Liver (tissue), 3 donors: ENCODE data around the gene GAB2.

ENCODE experiments used
- ATF3 ChIP-seq: IDR thresholded peaks from 2 replicates; pipeline ENCODE4 v1.6.1; 2016; ENCODE audit warnings: antibody characterized with exemption
- CTCF ChIP-seq: fragments of 150-350 bp; IDR thresholded peaks from 2 replicates; pipeline ENCODE4 v1.5.1; 2017; ENCODE audit warnings: improper control_type of control experiment, low read depth, low read length; ENCODE audit not compliant: missing input control
- FOXA1 ChIP-seq: IDR thresholded peaks from 2 replicates; pipeline ENCODE4 v1.6.1; 2016; ENCODE audit warnings: antibody characterized with exemption
- GABPA ChIP-seq, 2 donors: IDR thresholded peaks in 1 of 2; conservative IDR thresholded peaks in 1 of 2; 2 replicates each; pipeline ENCODE4 v1.6.1; 2016; ENCODE audit warnings: antibody characterized with exemption in 2 of 2, mild to moderate bottlenecking in 1 of 2, moderate library complexity in 1 of 2
- JUND ChIP-seq, 2 donors: IDR thresholded peaks; 2 replicates each; pipeline ENCODE4 v1.6.1; 2016; ENCODE audit warnings: antibody characterized with exemption in 2 of 2
- MAX ChIP-seq: IDR thresholded peaks from 2 replicates; pipeline ENCODE4 v1.6.1; 2016; ENCODE audit warnings: antibody characterized with exemption
- REST ChIP-seq: IDR thresholded peaks from 2 replicates; pipeline ENCODE4 v1.6.1; 2016; ENCODE audit warnings: antibody characterized with exemption, mild to moderate bottlenecking
- RXRA ChIP-seq, 2 donors: IDR thresholded peaks; 2 replicates each; pipeline ENCODE4 v1.6.1; 2017 to 2018; ENCODE audit warnings: antibody characterized with exemption in 2 of 2, mild to moderate bottlenecking in 1 of 2
- SP1 ChIP-seq: IDR thresholded peaks from 2 replicates; pipeline ENCODE4 v1.6.1; 2018; ENCODE audit warnings: antibody characterized with exemption, mild to moderate bottlenecking
- TAF1 ChIP-seq: conservative IDR thresholded peaks from 2 replicates; pipeline ENCODE4 v1.6.1; 2016; ENCODE audit warnings: antibody characterized with exemption, mild to moderate bottlenecking
- YY1 ChIP-seq: IDR thresholded peaks from 2 replicates; pipeline ENCODE4 v1.6.1; 2016; ENCODE audit warnings: antibody characterized with exemption, mild to moderate bottlenecking
- ZBTB33 ChIP-seq: IDR thresholded peaks from 2 replicates; pipeline ENCODE4 v1.6.1; 2016; ENCODE audit warnings: antibody characterized with exemption
- donor health status: healthy.
- donor health status: healthy.

- TF ChIP-seq CTCF: no peak
- no peak for TF ChIP-seq REST
- no peak for TF ChIP-seq RXRA (IDR thresholded peaks at IDR 0.05)
- no peak for TF ChIP-seq YY1
- TF ChIP-seq GABPA (IDR thresholded peaks at IDR 0.05 in 1 of 2, conservative IDR thresholded peaks at IDR 0.05 in 1 of 2): no peak
- no peak for TF ChIP-seq SP1
- no peak for TF ChIP-seq MAX
- no peak for TF ChIP-seq ATF3
- no peak for TF ChIP-seq ZBTB33
- no peak for TF ChIP-seq TAF1
- no peak for TF ChIP-seq JUND (IDR thresholded peaks at IDR 0.05)
- no peak for TF ChIP-seq FOXA1
These were observed 11.2 kb upstream of the GAB2 start for GRCh38 chr11:78428773-78429172.
